Sciatic nerve (tissue), 2 donors: ENCODE data around the gene ZNF664. TPM values are rescaled to one million over a fixed set of nuclear protein-coding genes. Genes with fewer than 3 reads are reported as not detected.
"Not testable (repeated sequence)": the region's sequence is repeated elsewhere in the genome, so short reads cannot be mapped to it uniquely, and the experiment has no call there.

Experiments used
- ATAC-seq: fragments of 200-7000 bp; cut with Tn5 transposase; one replicate; pipeline ENCODE4 v1.9.1; 2020; ENCODE audit warnings: mild to moderate bottlenecking, moderate library complexity
- DNase-seq: peaks from one replicate; pipeline ENCODE4 v3.0.0-alpha.2; 2020; ENCODE audit warnings: low spot score
- intact Hi-C: fragments of 100-400 bp; cut with DNase I; formaldehyde crosslinking; loops from one replicate; pipeline ENCODE4 v1.14.2; 2022
- total RNA-seq: library from RNA; stranded (reverse); fragmentation: NEBNext Ultra II Directional; extraction: Animal tissue kit (Norgen Biotek cat#: 25700); gene quantifications from one replicate; pipeline ENCODE4 v1.2.1, GENCODE V29; 2021
- donor health status: DM: no; HTN: no; CAD: no.
- donor health status: DM: no; HTN: no; CAD: no.

ZNF664 gene
- total RNA-seq, 1 donor from 2014 or later = 74.6 TPM

DNA sequence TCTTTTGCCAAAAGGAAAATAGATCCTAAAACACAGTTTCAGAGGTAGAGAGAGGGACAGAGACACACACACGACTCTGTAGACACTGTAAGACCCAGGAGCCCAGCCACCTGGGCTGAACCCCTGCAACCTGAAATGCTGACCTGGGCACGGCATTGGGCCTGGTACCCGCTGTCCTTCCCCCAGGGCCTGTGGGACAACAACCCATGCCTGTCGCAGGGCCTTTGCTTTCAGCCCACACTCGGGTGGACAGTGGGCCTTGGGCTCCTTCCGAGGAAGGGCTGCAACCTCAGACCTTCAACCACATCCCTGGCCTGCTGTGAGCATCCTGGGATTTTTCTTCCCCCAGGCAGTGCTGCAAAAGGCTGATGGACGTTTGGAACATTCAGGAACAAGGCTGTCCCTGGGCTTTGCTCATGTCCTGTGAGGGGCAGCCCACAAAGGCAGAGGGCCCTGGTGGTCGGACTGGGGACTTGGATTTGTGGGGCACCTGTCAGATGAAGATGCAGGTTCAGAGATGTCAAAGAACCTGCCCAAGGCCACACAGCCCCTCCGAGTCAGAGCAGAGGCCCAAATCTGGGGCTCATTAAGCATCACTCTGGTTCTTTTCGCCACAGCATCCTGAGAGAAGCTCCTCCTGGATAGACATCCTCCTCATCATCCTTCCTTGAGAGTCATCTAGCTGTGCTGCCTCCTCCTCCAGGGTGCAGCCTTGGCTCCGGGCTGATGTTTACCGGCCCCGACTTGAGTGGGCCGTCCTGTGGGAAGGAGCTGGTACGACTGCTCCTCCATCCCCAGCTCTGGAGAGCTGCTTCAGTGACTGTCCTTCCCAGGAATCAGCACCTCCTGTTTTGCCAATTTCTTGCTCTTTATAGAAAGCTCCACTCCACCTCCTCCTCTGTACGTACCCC, 33.0 kb upstream of the ZNF664 start:
- intact Hi-C loops = no loop called here
- DNase-seq (no peak), ATAC-seq (no peak)

DNA sequence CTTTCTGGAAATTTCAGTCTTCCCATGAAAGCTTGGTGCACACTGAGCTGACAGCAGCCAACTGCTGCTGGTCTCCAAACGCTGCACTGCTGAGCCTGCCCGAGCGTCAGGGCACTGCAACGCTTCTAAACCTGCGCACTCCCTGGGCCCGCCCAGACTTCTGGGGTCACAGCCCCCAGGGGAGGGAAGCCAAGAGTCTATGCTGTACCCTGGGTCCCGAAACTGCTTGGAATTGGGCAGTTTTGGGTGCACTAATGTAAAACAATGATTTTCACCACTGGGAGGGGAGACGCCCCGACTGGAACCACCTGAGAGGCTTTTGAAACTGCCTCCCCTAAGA, 32.4 kb upstream of the ZNF664 start:
- DNase-seq (no peak), ATAC-seq (no peak)
- intact Hi-C loops = no loop called here

DNA sequence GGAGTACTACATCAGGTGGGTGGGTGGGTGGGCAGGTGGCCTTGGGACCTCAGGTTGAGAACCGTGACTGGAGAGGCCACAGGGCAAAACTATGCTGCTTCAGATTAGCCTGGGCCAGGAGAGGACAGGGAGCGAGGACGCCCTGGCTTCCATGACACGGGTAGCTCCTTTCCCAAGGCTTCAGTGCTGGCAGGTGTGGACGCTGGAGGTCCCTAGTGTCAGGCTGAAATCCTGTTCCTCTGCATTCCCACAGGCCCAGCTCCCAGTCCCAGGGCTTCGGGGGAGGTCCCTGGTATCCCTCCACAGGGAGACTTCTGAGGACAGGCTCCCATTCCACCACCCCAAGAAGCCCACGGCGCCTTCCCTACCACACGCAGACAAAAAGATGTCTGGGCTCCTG, 32.0 kb upstream of the ZNF664 start:
- DNase-seq (no peak), ATAC-seq (no peak)
- intact Hi-C loops = no loop called here

DNA sequence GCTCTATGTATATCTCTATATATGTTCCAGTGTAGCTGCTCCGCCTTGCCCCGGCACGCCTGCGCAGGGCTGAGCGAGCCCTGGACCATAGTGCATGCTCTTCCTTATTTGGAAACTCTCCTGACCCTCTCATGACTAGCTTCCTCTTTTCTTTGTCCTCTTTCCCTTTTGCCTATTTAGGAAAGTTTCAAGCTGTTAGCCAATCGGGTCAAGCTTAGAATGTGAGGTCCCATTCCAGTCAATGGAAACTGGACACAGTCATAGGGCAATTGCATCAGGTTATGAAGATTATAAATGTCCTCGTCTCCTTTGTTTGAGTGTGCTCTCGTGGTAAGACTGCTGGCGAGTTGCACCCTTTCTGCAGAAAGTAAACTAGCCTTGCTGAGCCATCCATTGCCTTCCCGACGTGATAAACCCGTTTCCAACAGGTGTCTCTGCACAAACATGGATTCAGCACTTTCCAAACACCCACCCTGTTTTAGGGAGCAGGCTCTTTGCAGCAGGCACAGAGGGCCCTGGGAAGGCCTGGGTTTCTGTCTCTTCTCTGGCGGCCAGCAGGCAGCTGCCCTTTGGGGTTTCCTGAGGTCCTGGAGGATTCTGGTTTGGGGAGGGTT, 31.3 kb upstream of the ZNF664 start:
- DNase-seq (no peak), ATAC-seq (peak; percentile 8)
- intact Hi-C loops = no loop called here

DNA sequence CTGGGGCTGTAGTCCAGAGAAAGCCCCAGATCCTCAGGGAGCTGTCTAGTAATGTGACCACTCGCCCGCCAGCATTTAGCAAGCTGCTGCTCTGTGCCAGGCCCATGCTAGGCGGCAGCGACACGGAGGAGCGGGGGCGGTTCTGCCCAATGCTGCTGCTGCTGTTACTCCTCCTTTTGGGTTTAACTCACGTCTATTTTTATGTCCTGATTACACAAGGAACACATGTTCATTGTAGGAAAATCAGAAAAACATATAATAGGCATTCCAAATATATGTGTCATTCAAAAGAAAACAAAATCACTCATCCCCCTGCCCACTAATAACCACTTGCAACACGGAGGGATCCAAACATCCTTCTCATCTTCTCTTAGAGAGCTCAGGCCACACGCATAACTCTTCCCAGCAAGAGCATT, 30.8 kb upstream of the ZNF664 start:
- ATAC-seq (peak; percentile 57), DNase-seq (no peak)
- intact Hi-C loops = no loop called here

DNA sequence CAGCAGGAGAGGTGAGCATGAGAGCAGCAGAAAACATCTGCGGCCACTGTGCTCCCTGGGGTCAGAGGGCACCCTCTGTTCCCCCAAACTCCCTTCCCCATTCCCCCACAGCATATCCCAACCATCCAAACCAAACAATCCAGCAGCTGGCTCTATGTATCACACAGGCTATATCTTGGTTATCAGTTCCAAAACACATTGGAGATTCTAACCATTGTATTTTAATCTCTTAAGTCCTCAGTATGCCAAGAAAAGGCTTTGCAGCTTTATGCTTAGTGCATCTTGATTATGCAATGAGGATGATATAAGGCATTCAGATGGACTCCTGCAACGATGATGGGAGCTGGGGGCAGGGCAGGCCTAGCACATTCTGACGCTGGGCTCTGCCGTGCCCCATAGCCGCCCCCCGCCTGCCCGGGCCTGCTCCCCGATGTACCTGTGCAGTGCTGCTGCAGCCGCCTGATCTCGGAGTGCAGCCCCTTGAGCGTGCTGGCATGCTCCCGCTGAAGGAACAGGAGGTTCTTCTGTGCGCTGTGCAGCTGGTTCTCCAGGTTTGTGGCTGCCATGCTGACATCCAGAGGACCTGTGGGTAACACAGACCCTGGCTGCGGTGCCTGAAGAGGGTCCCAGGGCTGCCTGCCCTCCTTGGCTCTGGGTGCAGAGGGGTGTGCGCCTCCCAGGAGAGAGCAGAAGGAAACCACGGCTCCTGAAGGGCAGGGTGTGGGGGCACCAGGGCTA, 29.9 kb upstream of the ZNF664 start:
- intact Hi-C loops = no loop called here
- ATAC-seq (peak; percentile 48), DNase-seq (no peak)

DNA sequence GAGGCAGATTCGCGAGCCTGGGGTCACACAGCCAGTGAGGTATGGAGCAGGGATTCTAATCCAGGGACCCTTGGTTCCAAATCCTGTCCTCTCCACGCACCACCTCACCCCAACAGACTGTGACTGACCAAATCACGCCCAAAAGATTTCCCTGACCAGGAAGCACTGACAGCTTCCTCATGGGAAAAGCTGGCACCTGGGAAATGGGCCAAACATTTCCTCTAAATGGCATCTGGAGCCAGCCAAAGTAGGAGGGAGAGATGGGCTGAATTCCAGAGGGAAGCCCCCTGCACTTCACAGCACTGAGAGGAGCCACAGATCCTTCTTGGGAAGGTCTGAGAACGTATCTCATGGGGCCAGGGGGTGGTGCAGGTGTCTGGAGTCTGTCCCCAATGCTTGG, 29.2 kb upstream of the ZNF664 start:
- DNase-seq (no peak), ATAC-seq (no peak)
- intact Hi-C loops = no loop called here

DNA sequence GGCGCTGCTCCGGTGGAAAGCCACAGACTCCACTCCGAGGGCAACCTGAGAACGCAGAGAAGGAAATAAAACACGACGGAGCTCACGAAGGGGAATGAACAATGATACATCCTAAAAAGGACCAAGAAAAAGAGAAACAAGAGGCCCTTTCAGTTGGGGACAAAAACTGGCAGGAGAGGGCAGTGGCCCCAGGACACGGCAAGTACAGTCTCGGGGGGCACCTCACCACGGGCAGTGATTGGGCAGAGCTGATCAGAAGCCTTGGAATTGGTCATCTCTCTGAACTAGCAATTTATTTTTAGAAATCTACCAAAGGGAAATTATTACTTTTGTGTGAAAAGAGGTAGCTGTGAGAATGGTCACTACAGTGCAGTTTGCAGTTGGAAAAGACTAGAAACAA, 28.3 kb upstream of the ZNF664 start:
- intact Hi-C loops = no loop called here
- no peak for DNase-seq
- ATAC-seq = no peak

DNA sequence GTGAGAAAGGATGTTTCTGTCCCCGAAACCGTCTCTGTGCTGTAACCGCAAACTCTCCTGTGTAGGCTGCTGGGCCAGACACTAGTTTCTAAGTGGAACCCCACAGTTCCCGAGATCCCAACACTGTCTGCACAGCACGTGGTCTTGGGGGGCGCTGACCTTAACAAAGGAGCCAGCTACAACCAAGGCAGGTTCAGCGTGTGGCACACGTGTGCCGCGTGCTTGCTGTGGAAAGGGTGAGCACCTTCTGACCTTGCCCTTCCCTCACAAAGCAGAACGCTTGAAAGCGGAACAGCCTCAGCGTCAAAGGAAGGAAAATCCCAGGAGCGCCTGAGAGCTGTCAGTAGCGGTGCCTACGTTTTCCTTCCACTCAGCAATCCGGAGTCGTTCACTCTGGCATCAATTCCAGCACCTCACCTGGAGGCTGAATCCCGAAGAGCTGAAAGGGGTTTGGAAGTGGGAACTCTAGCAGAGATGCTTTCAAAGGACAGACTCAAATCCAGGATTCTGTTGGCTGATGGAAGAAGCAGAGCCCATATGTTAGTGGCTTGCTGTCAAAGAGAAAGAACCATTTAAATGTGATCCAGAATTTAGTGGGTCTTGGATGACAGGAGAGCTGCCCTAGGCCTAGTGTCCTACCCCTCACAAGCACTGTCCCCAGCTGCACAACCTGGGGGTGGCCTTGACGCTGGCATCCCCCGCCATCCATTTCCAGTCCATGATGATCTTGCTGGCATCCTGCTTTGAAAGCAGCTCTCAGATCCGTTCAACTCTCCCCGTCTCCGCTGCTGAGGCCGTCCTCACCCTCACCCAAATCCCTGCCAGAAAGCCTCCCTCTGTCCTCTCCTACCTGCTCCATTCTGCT, 27.5 kb upstream of the ZNF664 start:
- ATAC-seq = no peak
- DNase-seq = no peak
- intact Hi-C loops = no loop called here

DNA sequence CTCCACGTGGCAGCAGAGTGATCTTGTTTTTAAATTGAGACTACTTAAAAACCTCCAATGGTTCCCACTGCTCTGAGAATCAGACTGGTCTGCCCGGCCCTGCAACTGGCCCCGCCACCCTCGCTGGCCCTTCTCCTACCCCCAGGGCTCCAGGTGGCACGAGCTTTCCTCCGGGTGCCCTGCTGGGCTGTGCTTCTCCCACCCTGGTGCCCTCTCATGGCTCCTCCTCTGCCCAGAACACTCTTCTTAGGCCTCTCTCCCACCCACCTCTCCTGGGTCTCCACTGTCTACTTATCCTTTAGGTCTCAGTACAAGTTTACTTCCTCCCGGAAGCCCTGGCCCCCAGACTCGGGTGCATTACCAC, 26.9 kb upstream of the ZNF664 start:
- intact Hi-C loops = no loop called here
- DNase-seq (no peak), ATAC-seq (no peak)

DNA sequence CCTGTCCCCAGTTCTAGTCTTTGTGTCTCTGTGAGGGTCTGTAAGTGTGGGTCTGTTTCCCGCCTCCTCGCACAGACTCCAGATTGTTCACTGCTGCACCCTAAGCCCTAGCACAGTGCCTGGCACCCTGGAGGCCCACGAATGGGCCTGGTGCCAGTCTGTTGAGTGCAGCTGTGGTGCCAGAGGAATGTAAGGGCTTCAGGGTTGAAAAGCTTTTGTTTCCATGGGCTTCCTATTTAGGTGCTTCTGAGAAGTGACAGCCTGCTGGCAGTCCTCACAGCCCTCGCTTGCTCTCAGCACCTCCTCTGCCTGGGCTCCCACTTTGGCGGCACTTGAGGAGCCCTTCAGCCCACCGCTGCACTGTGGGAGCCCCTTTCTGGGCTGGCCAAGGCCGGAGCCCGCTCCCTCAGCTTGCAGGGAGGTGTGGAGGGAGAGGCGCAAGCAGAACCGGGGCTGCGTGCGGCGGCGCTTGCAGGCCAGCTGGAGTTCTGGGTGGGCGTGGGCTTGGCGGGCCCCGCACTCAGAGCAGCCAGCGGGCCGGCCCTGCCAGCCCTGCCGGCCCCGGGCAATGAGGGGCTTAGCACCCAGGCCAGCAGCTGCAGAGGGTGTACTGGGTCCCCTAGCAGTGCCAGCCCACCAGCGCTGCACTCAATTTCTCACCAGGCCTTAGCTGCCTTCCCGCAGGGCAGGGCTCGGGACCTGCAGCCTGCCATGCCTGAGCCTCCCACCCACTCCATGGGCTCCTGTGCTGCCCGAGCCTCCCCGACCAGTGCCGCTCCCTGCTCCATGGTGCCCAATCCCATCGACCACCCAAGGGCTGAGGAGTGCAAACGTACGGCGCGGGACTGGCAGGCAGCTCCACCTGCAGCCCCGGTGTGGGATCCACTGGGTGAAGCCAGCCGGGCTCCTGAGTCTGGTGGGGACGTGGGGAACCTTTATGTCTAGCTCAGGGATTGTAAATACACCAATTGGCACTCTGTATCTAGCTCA, 26.2 kb upstream of the ZNF664 start:
- intact Hi-C loops, DNase-seq, ATAC-seq: not testable (repeated sequence)

DNA sequence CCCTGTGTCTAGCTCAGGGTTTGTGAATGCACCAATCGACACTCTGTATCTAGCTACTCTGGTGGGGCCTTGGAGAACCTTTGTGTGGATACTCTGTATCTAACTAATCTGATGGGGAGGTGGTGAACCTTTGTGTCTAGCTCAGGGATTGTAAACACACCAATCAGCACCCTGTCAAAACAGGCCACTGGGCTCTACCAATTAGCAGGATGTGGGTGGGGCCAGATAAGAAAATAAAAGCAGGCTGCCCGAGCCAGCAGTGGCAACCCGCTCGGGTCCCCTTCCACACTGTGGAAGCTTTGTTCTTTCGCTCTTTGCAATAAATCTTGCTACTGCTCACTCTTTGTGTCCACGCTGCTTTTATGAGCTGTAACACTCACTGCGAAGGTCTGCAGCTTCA, 25.5 kb upstream of the ZNF664 start:
- ATAC-seq, intact Hi-C loops: not testable (repeated sequence)

DNA sequence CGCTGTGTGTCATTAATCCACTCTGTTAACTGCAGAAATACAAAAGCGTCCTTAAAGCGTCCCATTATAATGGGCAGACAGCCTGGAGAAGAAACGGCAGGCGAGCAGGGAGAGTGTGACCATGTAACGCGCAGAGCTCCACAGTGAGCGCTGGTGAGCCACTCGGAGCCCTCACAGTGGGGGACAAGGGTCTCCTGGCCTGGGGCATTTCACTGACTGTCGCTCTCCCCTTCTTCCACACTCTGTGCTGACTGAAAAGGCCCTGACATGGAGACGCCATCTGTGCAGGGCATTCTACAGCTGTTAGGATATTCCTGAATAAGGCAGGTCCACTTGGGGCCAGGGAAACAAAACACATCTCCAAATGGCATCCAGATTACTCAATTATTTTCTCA, 24.6 kb upstream of the ZNF664 start:
- ATAC-seq (no peak), DNase-seq (no peak)
- intact Hi-C loops = no loop called here

More for the DNA sequence above, 25.5 kb upstream of the ZNF664 start:
- not testable (repeated sequence) for DNase-seq

DNA sequence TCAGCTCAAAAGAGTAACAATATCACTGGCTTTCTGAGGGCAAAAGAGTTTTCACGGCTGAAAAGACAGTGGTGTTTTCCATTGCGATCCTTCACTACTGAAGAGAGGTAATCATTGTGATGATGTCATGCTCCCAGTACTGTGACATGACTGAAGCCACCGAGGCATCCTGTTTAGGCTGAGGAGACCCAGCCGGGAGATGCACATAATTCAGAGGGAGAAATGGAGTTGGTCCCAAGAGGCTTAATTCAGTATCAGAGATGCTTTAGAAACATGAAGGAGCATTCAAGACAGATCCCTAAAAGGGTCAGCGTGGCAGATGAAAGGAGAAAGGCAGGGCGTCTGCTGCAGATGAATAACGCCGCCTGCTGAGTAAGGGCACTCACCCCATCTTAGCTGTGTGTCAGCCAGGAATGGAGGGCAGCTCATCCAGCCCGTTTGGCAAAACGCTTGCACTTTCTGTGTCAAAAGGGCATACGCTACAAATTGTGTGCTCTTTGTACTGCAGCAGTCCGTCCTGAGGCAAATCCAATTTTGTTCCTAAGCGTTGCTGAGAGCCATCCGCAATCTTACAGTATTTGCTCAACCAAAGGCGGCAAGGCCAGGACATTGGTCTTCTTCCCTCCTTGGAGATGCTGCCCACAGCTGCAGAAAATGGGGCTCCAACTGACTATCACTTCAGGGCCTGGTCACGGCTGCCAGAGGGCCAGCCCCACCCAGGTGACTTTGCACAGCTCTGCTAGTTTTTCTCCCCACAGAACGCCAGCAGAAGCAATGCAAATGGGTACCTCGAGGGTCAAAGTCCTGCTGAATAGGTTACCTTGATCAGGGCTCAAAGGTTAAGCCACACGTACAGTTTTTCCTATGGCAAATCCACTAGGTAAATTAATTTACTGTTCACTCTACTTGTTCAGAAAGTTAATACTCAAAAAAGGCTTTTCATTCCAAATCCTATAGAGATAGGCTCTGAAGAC, 23.9 kb upstream of the ZNF664 start:
- intact Hi-C loops = no loop called here
- no peak for ATAC-seq

DNA sequence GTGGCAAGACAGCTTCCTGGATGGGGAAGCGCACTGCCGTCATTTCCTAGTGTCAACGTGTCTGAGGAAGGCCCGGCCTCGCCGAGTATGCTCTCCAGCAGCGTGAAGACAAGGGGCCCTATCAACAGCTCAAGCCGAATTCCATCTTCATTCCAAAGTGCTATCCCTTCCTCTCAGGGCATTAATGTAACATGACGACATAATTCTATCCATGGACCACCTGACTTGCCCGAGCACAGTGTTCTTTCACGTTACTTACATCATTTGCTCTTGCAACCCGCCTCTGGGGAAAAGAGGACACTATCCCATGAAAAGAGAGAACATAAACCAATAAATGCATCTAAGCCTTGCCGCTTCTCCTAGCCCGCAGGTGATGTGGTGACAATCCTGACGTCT, 23.2 kb upstream of the ZNF664 start:
- ATAC-seq = no peak
- DNase-seq = no peak

More for the DNA sequence above, 23.9 kb upstream of the ZNF664 start:
- DNase-seq = no peak

DNA sequence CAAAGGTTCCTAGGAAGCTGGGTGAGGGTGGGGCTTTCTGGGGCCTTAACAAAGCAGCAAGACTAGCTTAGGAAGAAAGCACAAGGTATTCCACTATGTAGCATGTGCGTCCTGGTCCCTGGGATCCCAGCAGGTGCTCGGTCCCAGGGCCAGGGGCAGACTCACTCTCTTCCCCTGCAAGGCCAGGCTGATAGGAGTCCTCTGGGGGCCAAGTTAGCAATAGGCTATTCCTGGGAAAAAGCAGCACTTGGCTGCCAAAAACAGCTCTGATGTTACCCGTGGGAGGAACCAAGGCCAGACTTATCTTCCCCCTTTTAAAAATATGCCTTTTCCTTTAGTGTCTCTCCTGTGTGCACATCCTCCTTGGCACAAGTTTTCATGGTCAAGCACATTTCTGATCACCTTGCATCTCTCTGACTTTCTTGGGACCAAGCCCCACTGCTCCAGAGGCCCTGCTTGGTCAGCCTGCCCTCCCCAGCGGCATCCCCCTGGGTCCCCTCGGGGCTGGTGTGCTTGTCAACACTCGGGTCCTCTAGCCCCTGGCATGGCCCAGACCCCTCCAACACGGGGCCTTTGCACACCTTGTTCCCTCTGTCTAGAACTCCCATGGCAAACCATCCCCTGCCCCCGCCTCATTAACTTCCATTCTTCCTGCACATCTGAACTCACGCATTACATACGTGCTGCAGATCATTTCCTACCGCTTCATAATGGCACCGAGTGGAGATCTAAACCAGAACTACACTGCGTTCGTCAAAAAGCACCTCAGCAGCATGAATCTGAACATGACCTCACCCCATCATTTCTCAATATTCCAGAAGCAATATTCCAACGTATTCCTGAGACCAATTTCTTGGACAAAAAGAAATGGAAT, 22.3 kb upstream of the ZNF664 start:
- no peak for DNase-seq
- peak; percentile 66 for ATAC-seq
- intact Hi-C loops = no loop called here

More for the DNA sequence above, 23.2 kb upstream of the ZNF664 start:
- intact Hi-C loops = no loop called here
